OCI-LY7 (cell line): ENCODE data around the gene SEZ6L2. TPM values are rescaled to one million over a fixed set of nuclear protein-coding genes. Genes with fewer than 3 reads are reported as not detected.

Source experiments
- BruUV-seq: library from RNA; stranded (reverse); fragments of 400-500 nt; replicated peaks from 2 replicates; lab custom pipeline; 2021; lab: Mats Ljungman, UMichigan
- CTCF ChIA-PET: fragments of 300-600 bp; sonication (Branson Sonifier 250); formaldehyde crosslinking; loops from one replicate; lab custom pipeline; 2022; ENCODE audit warnings: antibody characterized with exemption; ENCODE audit not compliant: unreplicated experiment; lab: Charles Lee
- POLR2A ChIA-PET: fragments of 300-600 bp; sonication (Branson Sonifier 250); formaldehyde crosslinking; loops from one replicate; lab custom pipeline; 2022; ENCODE audit warnings: antibody characterized with exemption; lab: Charles Lee
- DNase-seq: peaks from one replicate; pipeline ENCODE4 v3.0.0-alpha.2; 2015; ENCODE audit warnings: low spot score
- H2AFZ ChIP-seq: fragments of 200-600 bp; sonication (generic), shearing (Covaris generic); 2 replicates; pipeline ENCODE4 v1.6.1; 2014; ENCODE audit warnings: mild to moderate bottlenecking, antibody characterized with exemption, low read length, moderate library complexity
- H3K27ac ChIP-seq: fragments of 200-600 bp; sonication (generic); 2 replicates; pipeline ENCODE4 v1.5.1; 2014; ENCODE audit warnings: mixed run types, low read depth, mild to moderate bottlenecking, moderate library complexity, low read length, inconsistent platforms; ENCODE audit not compliant: poor library complexity, severe bottlenecking
- H3K36me3 ChIP-seq: fragments of 200-600 bp; sonication (generic); 2 replicates; pipeline ENCODE4 v1.6.1; 2014; ENCODE audit warnings: mild to moderate bottlenecking, antibody characterized with exemption, low read length, moderate library complexity, mixed read lengths; ENCODE audit not compliant: insufficient read depth
- H3K4me1 ChIP-seq: fragments of 200-600 bp; sonication (generic); 2 replicates; pipeline ENCODE4 v1.5.1; 2014; ENCODE audit warnings: mild to moderate bottlenecking, low read length; ENCODE audit not compliant: insufficient read depth, poor library complexity, severe bottlenecking
- H3K4me2 ChIP-seq: fragments of 200-600 bp; sonication (generic); 2 replicates; pipeline ENCODE4 v1.6.1; 2014; ENCODE audit warnings: mild to moderate bottlenecking, low read length
- H3K4me3 ChIP-seq: fragments of 200-600 bp; sonication (generic); 2 replicates; pipeline ENCODE4 v1.5.1; 2014; ENCODE audit warnings: mild to moderate bottlenecking, low read depth, low read length; ENCODE audit not compliant: poor library complexity, severe bottlenecking
- H3K79me2 ChIP-seq: fragments of 200-600 bp; sonication (generic); 2 replicates; pipeline ENCODE4 v1.6.1; 2016; ENCODE audit warnings: low read depth, mild to moderate bottlenecking, low read length, moderate library complexity, mixed read lengths; ENCODE audit not compliant: insufficient read depth
- H3K9me2 ChIP-seq: fragments of 200-600 bp; sonication (generic); 2 replicates; pipeline ENCODE4 v1.6.1; 2016; ENCODE audit warnings: mild to moderate bottlenecking, low read length, mixed read lengths; ENCODE audit not compliant: insufficient read depth
- H3K9me3 ChIP-seq: fragments of 200-600 bp; sonication (generic); 2 replicates; pipeline ENCODE4 v1.6.1; 2014; ENCODE audit warnings: mild to moderate bottlenecking, mixed run types, low read length, mixed read lengths
- H4K20me1 ChIP-seq: fragments of 200-600 bp; sonication (generic); 2 replicates; pipeline ENCODE4 v1.6.1; 2014; ENCODE audit warnings: mild to moderate bottlenecking, antibody characterized with exemption, low read length, moderate library complexity, mixed read lengths; ENCODE audit not compliant: insufficient read depth
- EZH2phosphoT487 ChIP-seq: fragments of 200-600 bp; sonication (generic); IDR thresholded peaks from 2 replicates; pipeline ENCODE4 v1.6.1; 2018; ENCODE audit warnings: low read depth, borderline replicate concordance, mild to moderate bottlenecking, mixed run types, antibody characterized with exemption, low read length, moderate library complexity, mixed read lengths
- intact Hi-C: fragments of 100-400 bp; cut with micrococcal nuclease; formaldehyde crosslinking; loops from one replicate; pipeline ENCODE4 v1.10.0; 2022; ENCODE audit not compliant: unreplicated experiment
- total RNA-seq, 2 experiments: library from RNA; depleted of rRNA in 1 of 2; stranded (reverse); fragments of >200 nt in 1 of 2; shearing (Covaris generic) in 1 of 2; gene quantifications; 2 replicates each; pipeline ENCODE4 v1.2.3, GENCODE V29; 2014 to 2022
- TF ChIP-seq, protein P1 (sequence below): fragments of 200-600 bp; sonication (generic); conservative IDR thresholded peaks from 2 replicates; pipeline ENCODE4 v1.5.1; 2014; ENCODE audit warnings: mild to moderate bottlenecking, antibody characterized with exemption, low read length, moderate library complexity, mixed read lengths

Gene SEZ6L2
- total RNA-seq, 2 experiments from 2014 or later = 0.98 to 1.0 TPM

DNA sequence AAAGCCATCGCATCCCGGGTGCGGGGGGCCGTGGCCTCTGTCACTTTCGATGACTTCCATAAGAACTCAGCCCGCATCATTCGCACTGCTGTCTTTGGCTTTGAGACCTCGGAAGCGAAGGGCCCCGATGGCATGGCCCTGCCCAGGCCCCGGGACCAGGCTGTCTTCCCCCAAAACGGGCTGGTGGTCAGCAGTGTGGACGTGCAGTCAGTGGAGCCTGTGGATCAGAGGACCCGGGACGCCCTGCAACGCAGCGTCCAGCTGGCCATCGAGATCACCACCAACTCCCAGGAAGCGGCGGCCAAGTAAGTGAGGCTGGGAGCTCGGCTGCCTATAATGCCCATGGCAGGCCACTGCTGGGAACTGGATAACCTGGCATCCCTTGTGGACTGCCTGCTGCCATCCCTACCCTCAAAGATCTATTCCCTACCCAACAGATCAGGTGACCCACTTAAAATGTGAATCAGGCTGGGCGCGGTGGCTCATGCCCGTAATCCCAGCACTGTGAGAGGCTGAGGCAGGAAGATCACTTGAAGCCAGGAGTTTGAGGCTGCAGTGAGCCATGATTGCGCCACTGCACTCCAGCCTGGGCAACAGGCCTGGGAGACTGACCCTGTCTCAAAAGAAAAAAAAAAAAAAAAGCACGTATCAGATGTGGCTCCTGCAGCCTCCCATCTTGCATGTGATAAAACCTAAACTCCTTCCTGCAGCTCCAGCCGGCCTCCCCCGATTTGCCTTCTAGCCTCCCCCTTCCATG lies 54.6 kb downstream of the SEZ6L2 start:
- Histone ChIP-seq H3K36me3 (no peaks in the 10 kb centered on the region), H2AFZ (no peak overlapping the region), H3K79me2 (no peaks in the 10 kb centered on the region), H3K4me2 (no peak overlapping the region), H3K9me2 (no peaks in the 10 kb centered on the region), H3K9me3 (no peaks in the 10 kb centered on the region), H4K20me1 (no peaks in the 10 kb centered on the region), H3K4me3 (no peak overlapping the region), H3K4me1 (no peaks in the 10 kb centered on the region), H3K27ac (no peak overlapping the region)
- ChIA-PET POLR2A (interaction anchor here (0.6 to 0.7 kb wide), 2 partner anchors 117 to 982 kb away, joined by 3 to 8 read pairs; no protein-coding TSS in a partner anchor), CTCF (no interaction called here)
- intact Hi-C loops = no loop called here
- no TSS peak for BruUV-seq
- no peak for DNase-seq
- TF ChIP-seq EZH2phosphoT487 = no peak
- TF ChIP-seq, protein P1, sequence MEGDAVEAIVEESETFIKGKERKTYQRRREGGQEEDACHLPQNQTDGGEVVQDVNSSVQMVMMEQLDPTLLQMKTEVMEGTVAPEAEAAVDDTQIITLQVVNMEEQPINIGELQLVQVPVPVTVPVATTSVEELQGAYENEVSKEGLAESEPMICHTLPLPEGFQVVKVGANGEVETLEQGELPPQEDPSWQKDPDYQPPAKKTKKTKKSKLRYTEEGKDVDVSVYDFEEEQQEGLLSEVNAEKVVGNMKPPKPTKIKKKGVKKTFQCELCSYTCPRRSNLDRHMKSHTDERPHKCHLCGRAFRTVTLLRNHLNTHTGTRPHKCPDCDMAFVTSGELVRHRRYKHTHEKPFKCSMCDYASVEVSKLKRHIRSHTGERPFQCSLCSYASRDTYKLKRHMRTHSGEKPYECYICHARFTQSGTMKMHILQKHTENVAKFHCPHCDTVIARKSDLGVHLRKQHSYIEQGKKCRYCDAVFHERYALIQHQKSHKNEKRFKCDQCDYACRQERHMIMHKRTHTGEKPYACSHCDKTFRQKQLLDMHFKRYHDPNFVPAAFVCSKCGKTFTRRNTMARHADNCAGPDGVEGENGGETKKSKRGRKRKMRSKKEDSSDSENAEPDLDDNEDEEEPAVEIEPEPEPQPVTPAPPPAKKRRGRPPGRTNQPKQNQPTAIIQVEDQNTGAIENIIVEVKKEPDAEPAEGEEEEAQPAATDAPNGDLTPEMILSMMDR = no peak

DNA sequence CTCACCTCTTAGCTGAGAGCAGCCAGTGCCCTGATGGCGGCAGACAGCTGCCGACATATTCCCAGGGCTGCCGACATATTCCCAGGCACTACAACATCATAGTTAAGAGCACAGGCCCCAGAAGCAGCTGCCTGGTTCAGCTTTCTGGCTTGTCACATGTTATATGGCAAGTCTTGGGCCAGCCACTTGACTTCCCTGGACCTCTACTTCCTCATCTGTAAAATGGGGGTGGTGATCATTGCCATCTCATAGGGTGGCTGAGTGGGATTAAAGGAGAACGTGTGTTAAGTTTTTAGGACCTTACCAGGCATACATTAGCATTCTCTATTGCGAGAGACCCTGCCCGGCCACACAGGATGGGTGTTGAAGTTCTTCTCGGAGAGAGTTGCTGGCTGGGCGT lies 55.4 kb downstream of the SEZ6L2 start:
- Histone ChIP-seq H2AFZ (no peak overlapping the region), H3K4me1 (no peaks in the 10 kb centered on the region), H3K27ac (no peak overlapping the region), H3K4me3 (no peak overlapping the region), H4K20me1 (no peaks in the 10 kb centered on the region), H3K9me2 (no peaks in the 10 kb centered on the region), H3K36me3 (no peaks in the 10 kb centered on the region), H3K9me3 (no peaks in the 10 kb centered on the region), H3K4me2 (no peak overlapping the region), H3K79me2 (no peaks in the 10 kb centered on the region)
- BruUV-seq = no TSS peak
- CTCF ChIA-PET = no interaction called here
- TF ChIP-seq, protein P1 = no peak
- no peak for TF ChIP-seq EZH2phosphoT487
- intact Hi-C loops = no loop called here
- POLR2A ChIA-PET = no interaction called here
- DNase-seq = no peak

DNA sequence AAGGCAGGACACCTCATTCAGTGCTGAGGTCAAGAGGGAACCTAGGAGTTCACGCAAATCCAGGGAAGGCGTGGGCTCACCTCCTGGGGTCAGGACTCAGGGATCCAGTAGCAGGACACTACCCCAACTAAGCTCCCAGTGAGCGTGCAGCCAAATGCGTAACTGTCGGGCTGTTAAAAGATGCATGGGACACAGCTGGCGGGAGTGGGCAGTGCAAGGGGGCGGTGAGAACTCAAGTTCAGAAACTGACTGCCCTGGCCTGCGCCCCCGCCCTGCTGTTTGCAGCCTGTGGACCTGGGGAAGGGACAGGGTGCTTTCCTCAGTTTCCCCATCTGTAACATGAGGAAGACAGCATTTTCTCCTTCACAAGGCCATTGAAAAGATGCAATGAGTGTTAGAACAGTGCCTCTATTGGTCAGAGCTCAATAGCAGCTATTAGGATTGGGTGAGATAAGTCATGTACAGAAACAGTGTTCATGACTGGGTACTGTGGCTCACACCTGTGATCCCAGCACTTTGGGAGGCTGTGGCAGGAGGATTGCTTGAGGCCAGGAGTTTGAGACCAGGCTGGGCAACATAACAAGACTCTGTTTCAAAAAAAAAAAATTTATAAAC lies 56.5 kb downstream of the SEZ6L2 start:
- Histone ChIP-seq H2AFZ (no peak overlapping the region), H3K4me2 (no peak overlapping the region), H3K36me3 (no peaks in the 10 kb centered on the region), H4K20me1 (no peaks in the 10 kb centered on the region), H3K27ac (no peak overlapping the region), H3K4me1 (no peaks in the 10 kb centered on the region), H3K9me2 (no peaks in the 10 kb centered on the region), H3K9me3 (no peaks in the 10 kb centered on the region), H3K79me2 (no peaks in the 10 kb centered on the region), H3K4me3 (no peak overlapping the region)
- no peak for DNase-seq
- TF ChIP-seq, protein P1 = peak; percentile 60
- no peak for TF ChIP-seq EZH2phosphoT487
- CTCF ChIA-PET = no interaction called here
- POLR2A ChIA-PET = no interaction called here
- intact Hi-C loops = no loop called here
- BruUV-seq = no TSS peak
